ENCODE results near the gene GATC.
A peak's percentile ranks its signal among the peaks of the same experiment; 100 is the strongest.

Gene GATC

GRCh38 chr12:120469450-120470149 lies 23.4 kb downstream of the GATC start, which contains the start of gene SRSF9:
Gene SRSF9, minus strand, starts transcription at chr12:120469748. Its CDS starts 139 bp downstream, at chr12:120469609.
- H3K27me3 ChIP-seq (ENCODE audit: insufficient read depth, low read length, poor library complexity), result no peaks in the 10 kb centered on the region
- peak within 1 kb of the TSS; percentile 78 for H3K4me2 ChIP-seq (ENCODE audit: insufficient read depth, low read length)
- peak; percentile 89 for ATAC-seq (ENCODE audit: insufficient read depth, low read depth)
- peak within 1 kb of the TSS; percentile 97 for H2AFZ ChIP-seq (ENCODE audit: low read depth, low read length)
- H3K9ac ChIP-seq (ENCODE audit: low read depth, low read length), result peak within 1 kb of the TSS; percentile 89
- H3K27ac ChIP-seq (ENCODE audit: low read length), result peak within 1 kb of the TSS; percentile 90
- peaks cover 48% of the 10 kb centered on the region for H3K4me1 ChIP-seq (ENCODE audit: insufficient read depth, low read length)
- H3K4me3 ChIP-seq (ENCODE audit: low read depth in 1 of 2, low read length in 2 of 2), result peak within 1 kb of the TSS; percentile 81 to 89
- peaks cover 75% of the 10 kb centered on the region for H3K79me2 ChIP-seq (ENCODE audit: insufficient read depth, low read length)
- TF ChIP-seq CTCF (IDR thresholded peaks at IDR 0.05; ENCODE audit: borderline replicate concordance, extremely low read depth, low read length, poor library complexity, severe bottlenecking) (peak; percentile 97), EZH2 (IDR thresholded peaks at IDR 0.05; ENCODE audit: borderline replicate concordance, low read depth, low read length, severe bottlenecking) (no peak)
- H3K36me3 ChIP-seq (ENCODE audit: insufficient read depth, low read length), result peaks cover 32% of the 10 kb centered on the region
- DNase-seq, result peak; percentile 96
- H4K20me1 ChIP-seq (ENCODE audit: insufficient read depth, low read length), result peaks cover 37% of the 10 kb centered on the region
- H3K9me3 ChIP-seq (ENCODE audit: insufficient read depth, low read length, severe bottlenecking), result no peaks in the 10 kb centered on the region

- peak overlapping the region; percentile 90 for H3K27ac ChIP-seq (ENCODE audit: low read length)
Measured at GRCh38 chr12:120470150-120470784, 24.0 kb downstream of the GATC start.

GRCh38 chr12:120472521-120472920 lies 26.3 kb downstream of the GATC start:
- peaks cover 3% of the 10 kb centered on the region for H3K36me3 ChIP-seq (ENCODE audit: insufficient read depth, low read length)
- no peak overlapping the region for H3K4me2 ChIP-seq (ENCODE audit: insufficient read depth, low read length)

More at GRCh38 chr12:120470150-120470784, 24.0 kb downstream of the GATC start:
- no peaks in the 10 kb centered on the region for H3K9me3 ChIP-seq (ENCODE audit: insufficient read depth, low read length, severe bottlenecking)
- H3K79me2 ChIP-seq (ENCODE audit: insufficient read depth, low read length), result peaks cover 68% of the 10 kb centered on the region
- peak; percentile 48 for ATAC-seq (ENCODE audit: insufficient read depth, low read depth)
- H3K9ac ChIP-seq (ENCODE audit: low read depth, low read length), result peak overlapping the region; percentile 89
- H3K4me3 ChIP-seq (ENCODE audit: low read depth in 1 of 2, low read length in 2 of 2), result peak overlapping the region; percentile 81 to 89
- H3K4me1 ChIP-seq (ENCODE audit: insufficient read depth, low read length), result peaks cover 47% of the 10 kb centered on the region
- TF ChIP-seq EZH2 (IDR thresholded peaks at IDR 0.05; ENCODE audit: borderline replicate concordance, low read depth, low read length, severe bottlenecking), result no peak
- TF ChIP-seq CTCF (IDR thresholded peaks at IDR 0.05; ENCODE audit: borderline replicate concordance, extremely low read depth, low read length, poor library complexity, severe bottlenecking), result no peak
- no peak for DNase-seq
- no peaks in the 10 kb centered on the region for H3K27me3 ChIP-seq (ENCODE audit: insufficient read depth, low read length, poor library complexity)
- H3K36me3 ChIP-seq (ENCODE audit: insufficient read depth, low read length), result peaks cover 25% of the 10 kb centered on the region
- H3K4me2 ChIP-seq (ENCODE audit: insufficient read depth, low read length), result peak overlapping the region; percentile 78
- peaks cover 34% of the 10 kb centered on the region for H4K20me1 ChIP-seq (ENCODE audit: insufficient read depth, low read length)
- peak overlapping the region; percentile 97 for H2AFZ ChIP-seq (ENCODE audit: low read depth, low read length)

More at GRCh38 chr12:120472521-120472920, 26.3 kb downstream of the GATC start:
- Histone ChIP-seq H3K9me3 (ENCODE audit: insufficient read depth, low read length, severe bottlenecking) (no peaks in the 10 kb centered on the region), H4K20me1 (ENCODE audit: insufficient read depth, low read length) (peaks cover 12% of the 10 kb centered on the region), H3K4me3 (ENCODE audit: low read depth in 1 of 2, low read length in 2 of 2) (no peak overlapping the region), H3K9ac (ENCODE audit: low read depth, low read length) (no peak overlapping the region), H3K27ac (ENCODE audit: low read length) (no peak overlapping the region), H2AFZ (ENCODE audit: low read depth, low read length) (no peak overlapping the region), H3K27me3 (ENCODE audit: insufficient read depth, low read length, poor library complexity) (no peaks in the 10 kb centered on the region), H3K4me1 (ENCODE audit: insufficient read depth, low read length) (peaks cover 30% of the 10 kb centered on the region), H3K79me2 (ENCODE audit: insufficient read depth, low read length) (peaks cover 45% of the 10 kb centered on the region)
- TF ChIP-seq CTCF (IDR thresholded peaks at IDR 0.05; ENCODE audit: borderline replicate concordance, extremely low read depth, low read length, poor library complexity, severe bottlenecking), result no peak
- TF ChIP-seq EZH2 (IDR thresholded peaks at IDR 0.05; ENCODE audit: borderline replicate concordance, low read depth, low read length, severe bottlenecking), result no peak
- ATAC-seq (ENCODE audit: insufficient read depth, low read depth) (no peak), DNase-seq (no peak)

Data from DND-41 (cell line).